ENCODE measurements around the gene P2RX4.
"Not testable (repeated sequence)": the region's sequence is repeated elsewhere in the genome, so short reads cannot be mapped to it uniquely, and the experiment has no call there.

Gene P2RX4

GRCh38 chr12:121282072-121282742 lies 72.3 kb downstream of the P2RX4 start:
- TF ChIP-seq CTCF (IDR thresholded peaks at IDR 0.05) (no peak), ZFX (IDR thresholded peaks at IDR 0.05; ENCODE audit: borderline replicate concordance) (no peak)

GRCh38 chr12:121282910-121283309 lies 73.0 kb downstream of the P2RX4 start:
- H3K27ac ChIP-seq, result not testable (repeated sequence)

More at GRCh38 chr12:121282072-121282742, 72.3 kb downstream of the P2RX4 start:
- H3K27ac ChIP-seq, result no peak overlapping the region

- TF ChIP-seq CTCF (IDR thresholded peaks at IDR 0.05) (no peak), ZFX (IDR thresholded peaks at IDR 0.05; ENCODE audit: borderline replicate concordance) (no peak)
- H3K27ac ChIP-seq, result no peak overlapping the region
Measured at GRCh38 chr12:121283388-121283787, 73.5 kb downstream of the P2RX4 start.

Measured in 22Rv1 (cell line).